CD4-positive, alpha-beta T cell treated with Interleukin-1 beta for 1 hour (primary cell): Measurements from ENCODE around the gene TSACC.
"Not testable (repeated sequence)": the region's sequence is repeated elsewhere in the genome, so short reads cannot be mapped to it uniquely, and the experiment has no call there.

ENCODE experiments used
- DNase-seq, 2 donors: peaks; one replicate each; pipeline ENCODE4 v3.0.0-alpha.2; 2020 to 2022

Gene TSACC

GRCh38 chr1:156338180-156338976, at the start of gene TSACC, which contains the start of gene CCT3:
Gene TSACC (plus strand): TSS chr1:156338526. CDS start chr1:156339758, 1,232 bp downstream.
Gene CCT3 (minus strand): TSS chr1:156338292. CDS start chr1:156338184, 108 bp downstream.
- peak; percentile 100 for DNase-seq

GRCh38 chr1:156289857-156290256, 48.5 kb upstream of the TSACC start:
- DNase-seq, result no peak

- peak; percentile 26 to 70 for DNase-seq
Observed at GRCh38 chr1:156291226-156292061, 46.9 kb upstream of the TSACC start.

GRCh38 chr1:156293098-156293434, 45.3 kb upstream of the TSACC start:
- no peak for DNase-seq

DNA sequence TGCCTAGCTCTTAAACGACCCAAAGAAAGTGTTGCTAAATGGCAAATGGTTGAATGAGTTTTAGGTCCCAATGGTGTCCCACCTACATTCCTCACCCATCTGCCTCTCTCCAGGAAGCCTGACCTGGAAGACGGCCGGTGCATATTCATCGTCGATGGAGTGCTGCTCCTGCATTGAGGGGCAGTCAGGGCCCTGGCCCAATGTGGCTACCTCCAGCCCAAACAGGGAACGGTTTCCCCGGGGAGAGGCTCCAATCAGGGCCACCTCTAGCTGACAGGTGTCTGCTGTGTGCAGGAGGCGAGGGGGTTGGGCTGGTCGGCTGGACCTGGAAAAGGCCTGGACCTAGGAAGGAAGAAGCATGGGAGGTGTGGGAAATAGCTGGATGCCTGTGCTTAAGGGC, 44.4 kb upstream of the TSACC start:
- no peak for DNase-seq

DNA sequence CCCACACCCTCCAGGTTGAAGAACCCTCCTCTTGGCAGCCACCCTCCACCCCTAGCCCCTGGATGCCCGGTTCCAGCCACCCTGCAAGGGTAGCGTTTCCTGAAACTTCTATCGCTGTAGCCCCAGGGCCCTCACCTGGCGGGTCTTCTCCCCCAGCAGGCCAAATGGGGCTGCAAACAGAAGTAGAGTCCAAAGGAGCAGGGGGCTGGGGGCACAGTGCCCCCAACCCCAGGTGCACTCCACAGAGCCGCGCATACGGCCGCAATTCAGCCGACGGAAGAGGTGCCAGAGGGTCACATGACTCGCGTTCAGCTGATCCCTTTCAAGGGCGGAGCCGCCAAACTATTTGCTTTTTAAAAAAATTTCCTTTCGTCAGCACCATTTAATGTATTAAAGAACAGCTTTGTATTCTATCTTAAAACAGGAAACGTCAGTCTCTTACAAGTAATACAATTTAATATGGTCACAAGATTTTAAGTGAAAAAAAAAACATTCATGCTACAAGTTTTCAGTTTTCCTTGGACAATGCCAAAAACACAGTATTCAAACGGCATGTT, 42.9 kb upstream of the TSACC start, which contains the start of gene GLMP:
Gene GLMP (minus strand): TSS at position 289 of the 557 bp plus-strand sequence. CDS start 34 bp downstream, at position 255.
- peak; percentile 44 to 59 for DNase-seq

GRCh38 chr1:156298852-156299357, 39.4 kb upstream of the TSACC start, which contains the start of gene VHLL:
Gene VHLL (minus strand): TSS chr1:156299307. CDS start chr1:156299189, 118 bp downstream.
- DNase-seq, result no peak

DNA sequence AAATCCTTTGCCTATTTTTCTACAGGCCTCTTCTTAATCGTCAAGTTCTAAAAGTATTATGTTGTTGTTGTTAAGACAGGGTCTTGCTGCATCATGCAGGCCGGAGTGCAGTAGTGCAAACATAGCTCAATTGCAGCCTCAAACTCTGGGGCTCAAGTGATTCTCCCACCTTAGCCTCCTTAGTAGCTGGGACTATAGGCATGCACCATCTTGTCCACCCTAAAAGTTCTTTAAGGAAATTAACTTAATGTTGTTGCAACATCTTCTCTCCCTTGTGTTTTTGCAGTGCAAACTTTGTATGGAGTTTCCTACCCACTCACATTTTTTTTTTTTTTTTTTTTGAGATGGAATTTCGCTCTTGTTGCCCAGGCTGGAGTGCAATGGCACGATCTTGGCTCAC, 35.1 kb upstream of the TSACC start:
- DNase-seq, result no peak

- no peak for DNase-seq
Observed at GRCh38 chr1:156305215-156305614, 33.1 kb upstream of the TSACC start.

DNA sequence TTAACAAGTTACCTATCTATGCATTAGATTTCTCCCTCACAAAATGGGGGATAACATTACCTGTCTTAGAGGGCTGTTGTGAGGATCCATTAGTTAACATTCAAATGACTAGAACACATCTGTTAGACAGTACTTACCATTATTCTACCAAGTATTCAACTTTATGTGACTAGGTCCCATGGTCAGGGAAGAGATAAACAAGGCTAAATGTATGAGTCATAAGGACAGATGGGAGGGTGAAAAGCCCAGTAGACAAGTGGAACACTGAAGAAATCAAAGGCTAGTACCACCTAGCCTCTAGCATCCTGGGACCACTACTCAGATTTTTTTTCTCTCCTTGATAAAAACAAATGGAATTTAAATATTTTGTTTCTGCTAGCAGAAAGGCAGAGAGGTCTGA, 30.2 kb upstream of the TSACC start:
- DNase-seq, result no peak

DNA sequence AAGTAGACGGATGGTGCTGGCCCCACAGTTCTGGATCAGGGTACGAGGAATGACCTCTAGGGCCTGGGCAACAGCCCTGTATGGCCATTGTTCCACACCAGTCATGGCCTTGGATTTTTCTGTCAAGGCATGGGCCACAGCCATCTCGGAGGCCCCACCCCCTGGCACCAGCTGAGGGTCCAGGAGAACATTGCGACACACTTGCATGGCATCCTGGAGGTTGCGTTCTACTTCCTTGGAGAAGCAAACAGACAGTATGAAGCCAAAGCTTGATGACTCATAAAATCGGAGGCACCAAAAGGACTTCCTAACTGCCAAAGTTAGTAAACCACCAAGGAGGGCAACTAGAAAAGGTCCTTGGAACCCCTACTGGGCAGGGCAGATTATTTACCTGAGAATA, 27.4 kb upstream of the TSACC start:
- no peak for DNase-seq

GRCh38 chr1:156316909-156317308, 21.4 kb upstream of the TSACC start:
- DNase-seq, result no peak

- DNase-seq, result peak in 1 of 2 donors; percentile 50
Observed at GRCh38 chr1:156319664-156320063, 18.7 kb upstream of the TSACC start.

- no peak for DNase-seq
Observed at GRCh38 chr1:156320560-156320959, 17.8 kb upstream of the TSACC start.

- DNase-seq, result not testable (repeated sequence)
Observed at GRCh38 chr1:156323179-156323578, 15.1 kb upstream of the TSACC start.

GRCh38 chr1:156336242-156336641, 2.1 kb upstream of the TSACC start:
- DNase-seq, result no peak

GRCh38 chr1:156337052-156337887, 1.1 kb upstream of the TSACC start:
- DNase-seq, result no peak

- no peak for DNase-seq
Observed at GRCh38 chr1:156337888-156338179, 492 bp upstream of the TSACC start.

DNA sequence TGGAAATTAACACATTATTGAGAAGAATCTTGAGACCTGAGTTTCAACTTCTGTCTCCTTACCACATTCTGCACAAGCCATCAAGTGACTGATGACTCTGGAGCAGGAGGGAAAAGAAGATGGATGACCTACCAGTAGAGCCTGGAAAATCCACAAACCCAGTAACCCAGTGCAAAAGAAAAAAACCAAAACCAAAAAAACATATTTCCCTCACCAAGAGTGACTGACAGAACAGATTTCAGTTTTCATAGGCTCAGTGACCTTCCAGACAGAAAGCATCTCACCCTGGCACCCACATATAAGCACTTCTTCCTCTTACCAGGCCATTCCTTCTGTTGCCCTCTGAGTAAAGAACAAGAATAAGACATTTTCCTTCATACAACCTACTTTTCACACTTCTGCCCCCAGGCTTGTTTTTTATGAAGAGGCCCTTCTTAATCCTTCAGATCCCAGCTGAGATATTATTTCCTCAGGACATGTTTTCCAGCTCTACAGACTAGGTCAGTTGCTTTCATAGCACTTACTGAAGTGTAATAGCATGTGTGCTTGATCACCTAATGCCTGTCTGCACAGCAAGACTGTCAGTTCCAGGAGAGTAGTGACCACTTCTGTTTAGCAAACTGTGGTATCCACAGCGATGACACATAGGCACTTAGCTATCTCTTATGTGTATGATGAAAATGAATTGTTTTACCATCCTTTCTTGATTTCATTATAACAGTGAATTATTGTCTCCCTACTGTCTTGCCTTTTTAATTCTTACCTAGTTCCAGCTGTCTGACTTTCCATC, 4.0 kb downstream of the TSACC start:
- no peak for DNase-seq

GRCh38 chr1:156344409-156344808, 6.1 kb downstream of the TSACC start:
- no peak for DNase-seq

- not testable (repeated sequence) for DNase-seq
Observed at GRCh38 chr1:156346035-156346434, 7.7 kb downstream of the TSACC start.

- no peak for DNase-seq
Observed at GRCh38 chr1:156346636-156347035, 8.3 kb downstream of the TSACC start.
